Measurements from ENCODE around the gene PLCB3. TPM values are rescaled to one million over a fixed set of nuclear protein-coding genes. Genes with fewer than 3 reads are reported as not detected.
"Not testable (repeated sequence)": the region's sequence is repeated elsewhere in the genome, so short reads cannot be mapped to it uniquely, and the experiment has no call there.

Gene PLCB3
- total RNA-seq, 2 experiments from 2014 or later = 4.4 to 4.7 TPM

GRCh38 chr11:64306876-64307622 is 55.7 kb downstream of the PLCB3 start:
- intact Hi-C loops (cut with micrococcal nuclease) = loop anchor here (1.0 kb wide), 1 partner anchor 48 kb away; no protein-coding TSS in a partner anchor
- H3K36me3 Mint-ChIP-seq (ENCODE audit: low read depth) = peaks cover 9% of the 10 kb centered on the region
- peak overlapping the region; percentile 87 for H3K27ac Mint-ChIP-seq
- H3K4me3 Mint-ChIP-seq = peak overlapping the region; percentile 91
- H3K9me3 Mint-ChIP-seq = no peaks in the 10 kb centered on the region
- no peak for DNase-seq
- CTCF ChIA-PET = interaction anchor here (0.6 to 1.5 kb wide), 4 partner anchors 11 to 419 kb away, joined by 3 to 10 read pairs (median 4); partner anchors contain the start of genes PRDX5 and TRMT112
- peaks cover under 1% of the 10 kb centered on the region for H3K27me3 Mint-ChIP-seq (ENCODE audit: low read depth)
- peaks cover 35% of the 10 kb centered on the region for H3K4me1 Mint-ChIP-seq (ENCODE audit: low read depth)

DNA sequence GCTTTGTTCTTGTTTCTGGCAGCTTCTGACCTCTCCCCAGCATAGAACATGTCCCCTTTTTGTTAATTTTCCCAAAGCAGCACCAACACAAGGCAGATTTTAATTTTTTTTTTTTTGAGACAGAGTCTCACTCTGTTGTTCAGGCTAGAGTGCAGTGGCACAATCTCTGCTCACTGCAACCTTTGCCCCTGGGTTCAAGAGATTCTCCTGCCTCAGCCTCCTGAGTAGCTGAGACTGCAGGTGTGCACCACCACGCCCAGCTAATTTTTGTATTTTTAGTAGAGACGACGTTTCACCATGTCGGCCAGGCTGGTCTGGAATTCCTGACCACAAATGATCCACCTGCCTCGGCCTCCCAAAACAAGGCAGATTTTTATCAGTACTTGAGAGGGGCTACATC is 56.5 kb downstream of the PLCB3 start:
- H3K9me3 Mint-ChIP-seq; intact Hi-C loops (cut with micrococcal nuclease); DNase-seq; H3K36me3 Mint-ChIP-seq (ENCODE audit: low read depth); H3K27me3 Mint-ChIP-seq (ENCODE audit: low read depth): not testable (repeated sequence)
- H3K27ac Mint-ChIP-seq = peak overlapping the region; percentile 22
- CTCF ChIA-PET = interaction anchor here (0.6 to 1.5 kb wide), 4 partner anchors 10 to 419 kb away, joined by 3 to 10 read pairs (median 4); partner anchors contain the start of genes PRDX5 and TRMT112
- H3K4me1 Mint-ChIP-seq (ENCODE audit: low read depth) = peaks cover 41% of the 10 kb centered on the region
- peak overlapping the region; percentile 91 for H3K4me3 Mint-ChIP-seq

GRCh38 chr11:64312947-64313346 is 61.6 kb downstream of the PLCB3 start:
- Mint-ChIP-seq H3K4me1 (ENCODE audit: low read depth) (peaks cover 35% of the 10 kb centered on the region), H3K4me3 (no peak overlapping the region), H3K27me3 (ENCODE audit: low read depth) (no peaks in the 10 kb centered on the region), H3K36me3 (ENCODE audit: low read depth) (peaks cover 12% of the 10 kb centered on the region), H3K27ac (peak overlapping the region; percentile 25), H3K9me3 (no peaks in the 10 kb centered on the region)
- intact Hi-C loops (cut with micrococcal nuclease) = no loop called here
- CTCF ChIA-PET = interaction anchor here (1.2 to 2.2 kb wide), 2 partner anchors 42 to 109 kb away, joined by 3 to 7 read pairs; no protein-coding TSS in a partner anchor
- no peak for DNase-seq

DNA sequence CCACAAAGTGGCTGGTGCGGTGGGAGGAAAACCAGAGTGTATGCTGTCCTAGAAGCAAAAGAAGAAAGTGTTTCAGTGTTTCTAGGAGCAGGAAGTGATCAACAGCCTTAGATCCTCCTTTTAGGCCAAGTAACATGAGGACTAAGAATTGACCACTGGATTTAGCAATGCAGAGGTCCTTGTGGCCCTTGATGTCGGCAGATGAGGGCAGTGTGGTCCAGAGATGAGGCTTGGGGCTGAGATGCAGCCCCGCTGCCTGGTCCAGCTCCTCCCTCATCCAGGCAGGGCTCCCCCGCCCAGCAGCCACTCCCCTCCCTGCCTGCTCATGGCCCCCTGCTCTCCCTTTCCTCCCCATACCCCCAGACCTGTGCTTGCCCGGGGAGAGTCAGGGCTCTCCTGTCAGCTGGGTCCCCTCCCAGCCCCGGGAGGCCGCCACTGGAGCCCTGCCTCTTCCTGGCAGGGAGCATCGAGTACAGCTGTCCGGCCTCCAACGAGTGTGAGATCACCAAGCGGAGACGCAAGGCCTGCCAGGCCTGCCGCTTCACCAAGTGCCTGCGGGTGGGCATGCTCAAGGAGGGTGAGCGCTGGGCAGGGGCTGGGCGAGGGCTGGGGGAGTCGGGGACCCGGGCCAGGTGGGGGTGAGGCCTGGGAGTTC is 62.3 kb downstream of the PLCB3 start:
- peak overlapping the region; percentile 25 for H3K27ac Mint-ChIP-seq
- DNase-seq = no peak
- peaks cover 36% of the 10 kb centered on the region for H3K4me1 Mint-ChIP-seq (ENCODE audit: low read depth)
- no peak overlapping the region for H3K4me3 Mint-ChIP-seq
- intact Hi-C loops (cut with micrococcal nuclease) = no loop called here
- CTCF ChIA-PET = interaction anchor here (1.2 to 2.2 kb wide), 2 partner anchors 41 to 109 kb away, joined by 3 to 7 read pairs; no protein-coding TSS in a partner anchor
- H3K9me3 Mint-ChIP-seq = no peaks in the 10 kb centered on the region
- H3K36me3 Mint-ChIP-seq (ENCODE audit: low read depth) = peaks cover 14% of the 10 kb centered on the region
- H3K27me3 Mint-ChIP-seq (ENCODE audit: low read depth) = no peaks in the 10 kb centered on the region

GRCh38 chr11:64314146-64314804 is 62.9 kb downstream of the PLCB3 start:
- CTCF ChIA-PET = interaction anchor here (2.2 kb wide), 1 partner anchor 40 kb away, joined by 7 read pairs; no protein-coding TSS in a partner anchor
- no peak overlapping the region for H3K27ac Mint-ChIP-seq

GRCh38 chr11:64314805-64315561 is 63.7 kb downstream of the PLCB3 start:
- CTCF ChIA-PET = no interaction called here
- intact Hi-C loops (cut with micrococcal nuclease) = no loop called here
- DNase-seq = no peak
- no peak overlapping the region for H3K27ac Mint-ChIP-seq
- no peaks in the 10 kb centered on the region for H3K9me3 Mint-ChIP-seq
- no peak overlapping the region for H3K4me3 Mint-ChIP-seq
- H3K36me3 Mint-ChIP-seq (ENCODE audit: low read depth) = peaks cover 14% of the 10 kb centered on the region
- no peaks in the 10 kb centered on the region for H3K27me3 Mint-ChIP-seq (ENCODE audit: low read depth)
- H3K4me1 Mint-ChIP-seq (ENCODE audit: low read depth) = peaks cover 38% of the 10 kb centered on the region

More at GRCh38 chr11:64314146-64314804, 62.9 kb downstream of the PLCB3 start:
- no peak for DNase-seq
- Mint-ChIP-seq H3K9me3 (no peaks in the 10 kb centered on the region), H3K36me3 (ENCODE audit: low read depth) (peaks cover 14% of the 10 kb centered on the region), H3K4me1 (ENCODE audit: low read depth) (peaks cover 38% of the 10 kb centered on the region), H3K27me3 (ENCODE audit: low read depth) (no peaks in the 10 kb centered on the region), H3K4me3 (no peak overlapping the region)
- intact Hi-C loops (cut with micrococcal nuclease) = no loop called here

- CTCF ChIA-PET = interaction anchor here (2.2 to 3.8 kb wide), 2 partner anchors 14 to 25 kb away, joined by 11 to 18 read pairs; partner anchors contain the start of gene CCDC88B
- intact Hi-C loops (cut with micrococcal nuclease) = not testable (repeated sequence)
- peaks cover 39% of the 10 kb centered on the region for H3K4me1 Mint-ChIP-seq (ENCODE audit: low read depth)
Observed at GRCh38 chr11:64315667-64316526, 64.6 kb downstream of the PLCB3 start.

DNA sequence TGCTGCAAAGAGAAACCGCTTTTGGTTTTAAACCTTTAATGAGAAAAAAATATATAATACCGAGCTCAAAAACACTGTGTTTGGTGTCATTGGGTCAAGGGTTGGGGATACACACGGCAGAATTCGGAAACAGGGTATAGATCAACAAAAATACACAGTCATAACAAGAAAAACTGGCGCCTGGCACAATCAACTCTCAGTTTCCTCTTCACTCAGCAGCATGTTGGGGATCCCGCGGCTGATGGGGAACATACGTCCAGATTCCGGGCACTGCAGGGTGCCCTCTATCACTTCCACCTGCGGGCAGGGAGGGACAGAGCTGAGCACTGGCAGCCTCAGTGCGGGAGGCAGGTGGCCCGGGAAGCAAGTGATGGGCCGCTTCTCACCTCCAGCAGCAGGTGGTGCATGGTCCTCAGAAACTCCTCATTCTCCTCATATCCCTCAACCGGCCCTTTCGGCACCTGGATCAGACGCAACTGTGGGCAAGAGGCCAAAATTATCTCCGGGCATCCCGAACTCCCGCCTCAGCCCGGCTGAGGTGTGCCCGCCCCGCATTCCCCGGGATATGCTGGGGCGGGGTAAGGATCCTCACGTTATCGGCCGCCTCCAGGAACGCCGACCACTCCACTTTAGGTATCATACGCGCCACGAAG is 65.5 kb downstream of the PLCB3 start:
- DNase-seq = peak; percentile 46
- intact Hi-C loops (cut with micrococcal nuclease) = loop anchor here (1.0 kb wide), 4 partner anchors 11 to 337 kb away; partner anchors contain the start of genes ESRRA and FKBP2
- peaks cover 40% of the 10 kb centered on the region for H3K4me1 Mint-ChIP-seq (ENCODE audit: low read depth)
- peak overlapping the region; percentile 99 for H3K27ac Mint-ChIP-seq
- peak overlapping the region; percentile 94 for H3K4me3 Mint-ChIP-seq
- CTCF ChIA-PET = interaction anchor here (0.8 to 3.8 kb wide), 13 partner anchors 10 to 44 kb away, joined by 3 to 22 read pairs (median 9); partner anchors contain the start of genes CCDC88B and RPS6KA4
- no peaks in the 10 kb centered on the region for H3K9me3 Mint-ChIP-seq
- H3K36me3 Mint-ChIP-seq (ENCODE audit: low read depth) = peaks cover 21% of the 10 kb centered on the region
- no peaks in the 10 kb centered on the region for H3K27me3 Mint-ChIP-seq (ENCODE audit: low read depth)

More at GRCh38 chr11:64315667-64316526, 64.6 kb downstream of the PLCB3 start:
- not testable (repeated sequence) for DNase-seq; H3K27me3 Mint-ChIP-seq (ENCODE audit: low read depth); H3K9me3 Mint-ChIP-seq
- Mint-ChIP-seq H3K4me3 (peak overlapping the region; percentile 94), H3K36me3 (ENCODE audit: low read depth) (peaks cover 15% of the 10 kb centered on the region), H3K27ac (peak overlapping the region; percentile 99)

- Mint-ChIP-seq H3K4me3 (peak within 1 kb of the TSS; percentile 94), H3K27me3 (ENCODE audit: low read depth) (no peaks in the 10 kb centered on the region), H3K4me1 (ENCODE audit: low read depth) (peaks cover 37% of the 10 kb centered on the region), H3K36me3 (ENCODE audit: low read depth) (peaks cover 21% of the 10 kb centered on the region), H3K9me3 (no peaks in the 10 kb centered on the region), H3K27ac (peak within 1 kb of the TSS; percentile 99)
- intact Hi-C loops (cut with micrococcal nuclease) = loop anchor here (1.0 kb wide), 4 partner anchors 12 to 336 kb away; partner anchors contain the start of genes ESRRA and FKBP2
- peak; percentile 98 for DNase-seq
- CTCF ChIA-PET = interaction anchor here (0.6 to 3.8 kb wide), 22 partner anchors 10 to 455 kb away, joined by 3 to 22 read pairs (median 6); partner anchors contain the start of genes CCDC88B, FKBP2 and RPS6KA4
Observed at GRCh38 chr11:64317325-64317960, 66.1 kb downstream of the PLCB3 start, which contains the start of gene TRMT112. TSS of gene TRMT112 (minus strand) at chr11:64317559. CDS start at chr11:64317526, 33 bp downstream.
